PC-3 (cell line): ENCODE results near the gene VSIR.

Experiments
- CTCF ChIP-seq: fragments of 300-600 bp; sonication (generic); conservative IDR thresholded peaks from 2 replicates; pipeline ENCODE4 v1.5.1; 2017; ENCODE audit warnings: antibody characterized with exemption, low read depth, mild to moderate bottlenecking, low read length
- EZH2 ChIP-seq: fragments of 300-600 bp; sonication (generic); IDR thresholded peaks from one replicate; pipeline ENCODE4 v1.6.1; 2017; ENCODE audit warnings: antibody characterized with exemption, mild to moderate bottlenecking, low read length; ENCODE audit not compliant: unreplicated experiment
- EZH2phosphoT487 ChIP-seq: fragments of 300-600 bp; sonication (generic); IDR thresholded peaks from 2 replicates; pipeline ENCODE4 v1.6.1; 2018; ENCODE audit warnings: mild to moderate bottlenecking, antibody characterized with exemption, low read length, borderline replicate concordance

DNA sequence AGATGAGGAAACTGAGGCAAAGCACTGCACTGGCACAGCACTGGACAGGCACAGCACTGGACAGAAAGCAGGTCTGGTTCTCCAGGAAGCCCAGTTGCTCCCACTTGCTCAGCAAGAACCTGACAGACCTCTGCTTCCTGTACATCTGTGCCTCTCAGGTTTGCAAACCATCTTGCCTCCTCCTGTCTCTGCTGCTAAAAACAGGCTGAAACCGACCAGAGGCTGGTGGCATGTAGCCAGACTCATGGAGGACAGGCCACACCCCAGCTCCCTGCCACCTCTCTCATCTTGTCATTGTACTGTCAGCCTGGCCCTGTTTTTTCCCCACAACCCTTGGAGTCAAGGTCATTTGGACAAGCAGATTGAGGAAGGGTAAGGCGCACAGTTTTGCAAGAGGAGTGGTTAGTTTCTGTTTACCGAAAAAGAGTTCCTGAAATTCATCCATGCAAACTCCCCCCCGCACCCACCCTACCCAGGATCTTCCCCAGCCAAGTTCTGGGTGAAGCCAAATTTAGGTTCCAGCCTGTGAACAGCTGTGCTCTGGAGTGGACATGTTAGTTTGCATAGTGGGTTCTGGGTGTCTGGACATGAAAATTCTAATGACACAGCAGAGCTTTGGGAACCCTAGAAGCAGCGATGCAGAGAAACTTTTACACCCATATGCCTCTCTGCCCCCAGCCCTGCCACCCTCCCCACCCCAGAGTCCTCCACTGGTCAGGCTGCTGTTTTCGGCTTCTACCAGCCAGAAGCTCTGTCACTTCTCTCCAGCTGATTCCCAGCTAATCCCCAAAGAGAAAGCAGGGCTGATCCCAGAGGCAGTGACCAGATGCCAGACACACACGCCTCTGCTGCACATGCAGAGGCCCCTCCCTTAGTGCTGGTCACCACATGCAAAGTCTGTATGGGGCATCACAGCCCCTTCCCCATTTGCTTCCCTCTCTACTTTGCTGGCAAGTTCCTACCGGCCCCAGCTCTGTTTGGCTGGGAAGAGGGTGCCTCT lies 45.3 kb downstream of the VSIR start:
- TF ChIP-seq CTCF, result no peak
- no peak for TF ChIP-seq EZH2
- no peak for TF ChIP-seq EZH2phosphoT487
